H1 (cell line): ENCODE data around the gene PILRB. TPM values are rescaled to one million over a fixed set of nuclear protein-coding genes. Genes with fewer than 3 reads are reported as not detected.

Source experiments
- polyA plus RNA-seq, 7 experiments: library from polyadenylated mRNA; depleted of rRNA in 3 of 7; stranded (reverse) in 5 of 7; unstranded in 2 of 7; fragments of >200 nt in 5 of 7; fragments of 200-250 nt in 2 of 7; gene quantifications; 1 replicate in 5 of 7; 2 replicates in 1 of 7; 4 replicates in 1 of 7; pipeline versions ENCODE4 v1.2.1 to v1.2.3, GENCODE V29; 2011 to 2013; ENCODE audit warnings: missing spikeins in 2 of 7, mixed read lengths in 2 of 7
- small RNA-seq: library from polyadenylated mRNA; stranded (forward); fragments of <200 nt; extraction: miRNeasy Mini kit (QIAGEN cat#:217004); gene quantifications from one replicate; pipeline ENCODE3, GENCODE V24; 2013; ENCODE audit not compliant: insufficient read depth
- total RNA-seq: library from RNA; stranded (reverse); fragmentation: NEBNext Ultra II Directional; extraction: Animal tissue kit (Norgen Biotek cat#: 25700); gene quantifications from 2 replicates; pipeline ENCODE4 v1.2.1, GENCODE V29; 2021

The PILRB gene
- total and polyA plus RNA-seq, 2 of the 8 experiments (the other 6 are each of a cell fraction or from before 2014, with no cell fraction given): 32.2 to 49.9 TPM

Small RNA genes lying within 50 kb of the gene (small RNA-seq; reads per million reads assigned to genes)
- gene RF00019: not detected

Other genes starting within 250 kb of the PILRB start
- gene TAF6, start 238.8 kb upstream of the PILRB start, total RNA-seq: 101 and 109 TPM in 2 replicates
- gene TAF6, start 238.8 kb upstream of the PILRB start, polyA plus RNA-seq (2011; rRNA removed): 66.7 and 113 TPM in 2 replicates
- 15.3 and 15.9 TPM in 2 replicates for gene CNPY4, start 238.5 kb upstream of the PILRB start, total RNA-seq
- gene CNPY4, start 238.5 kb upstream of the PILRB start, polyA plus RNA-seq (2011; rRNA removed): 9.1 and 10.2 TPM in 2 replicates
- gene MBLAC1, start 231.2 kb upstream of the PILRB start, total RNA-seq: 1.7 TPM in 2 replicates
- 1.00 and 1.2 TPM in 2 replicates for gene MBLAC1, start 231.2 kb upstream of the PILRB start, polyA plus RNA-seq (2011; rRNA removed)
- gene LAMTOR4, start 209.2 kb upstream of the PILRB start, total RNA-seq: 153 and 161 TPM in 2 replicates
- gene LAMTOR4, start 209.2 kb upstream of the PILRB start, polyA plus RNA-seq (2011; rRNA removed): 622 and 735 TPM in 2 replicates
- gene TRAPPC14, start 199.4 kb upstream of the PILRB start, total RNA-seq: 20.2 and 22.1 TPM in 2 replicates
- gene TRAPPC14, start 199.4 kb upstream of the PILRB start, polyA plus RNA-seq (2011; rRNA removed): 11.9 and 19.6 TPM in 2 replicates
- gene GAL3ST4, start 189.5 kb upstream of the PILRB start, total RNA-seq: 5.1 and 5.3 TPM in 2 replicates
- 13.8 and 15.8 TPM in 2 replicates for gene GAL3ST4, start 189.5 kb upstream of the PILRB start, polyA plus RNA-seq (2011; rRNA removed)
- gene GPC2, start 180.7 kb upstream of the PILRB start, total RNA-seq: 44.8 and 46.8 TPM in 2 replicates
- 25.3 and 47.8 TPM in 2 replicates for gene GPC2, start 180.7 kb upstream of the PILRB start, polyA plus RNA-seq (2011; rRNA removed)
- 3.3 and 3.8 TPM in 2 replicates for gene STAG3, start 180.2 kb upstream of the PILRB start, total RNA-seq
- gene STAG3, start 180.2 kb upstream of the PILRB start, polyA plus RNA-seq (2011; rRNA removed): 1.3 and 1.9 TPM in 2 replicates
- gene PVRIG, start 138.2 kb upstream of the PILRB start, total RNA-seq: not detected in 2 replicates
- gene PVRIG, start 138.2 kb upstream of the PILRB start, polyA plus RNA-seq (2011; rRNA removed): 0.15 TPM in 1 of 2 replicates, not detected in the other
- not detected in 2 replicates for gene SPDYE3, start 50.4 kb upstream of the PILRB start, total RNA-seq
- not detected in 2 replicates for gene SPDYE3, start 50.4 kb upstream of the PILRB start, polyA plus RNA-seq (2011; rRNA removed)
- gene PILRA, start 15.4 kb downstream of the PILRB start, total RNA-seq: 7.3 and 7.6 TPM in 2 replicates
- 10.6 and 14.6 TPM in 2 replicates for gene PILRA, start 15.4 kb downstream of the PILRB start, polyA plus RNA-seq (2011; rRNA removed)
- 1.4 and 2.7 TPM in 2 replicates for gene ZCWPW1, start 70.6 kb downstream of the PILRB start, total RNA-seq
- gene ZCWPW1, start 70.6 kb downstream of the PILRB start, polyA plus RNA-seq (2011; rRNA removed): 0.51 and 0.75 TPM in 2 replicates
- 48.8 and 51.2 TPM in 2 replicates for gene MEPCE, start 71.7 kb downstream of the PILRB start, total RNA-seq
- 22.8 and 25.8 TPM in 2 replicates for gene MEPCE, start 71.7 kb downstream of the PILRB start, polyA plus RNA-seq (2011; rRNA removed)
- 53.8 and 58.2 TPM in 2 replicates for gene PPP1R35, start 78.4 kb downstream of the PILRB start, total RNA-seq
- gene PPP1R35, start 78.4 kb downstream of the PILRB start, polyA plus RNA-seq (2011; rRNA removed): 52.3 and 78.4 TPM in 2 replicates
- 0.33 TPM in 1 of 2 replicates, not detected in the other for gene SPACDR, start 106.1 kb downstream of the PILRB start, total RNA-seq
- 0.26 and 0.31 TPM in 2 replicates for gene SPACDR, start 106.1 kb downstream of the PILRB start, polyA plus RNA-seq (2011; rRNA removed)
- gene TSC22D4, start 121.1 kb downstream of the PILRB start, total RNA-seq: 20.3 and 24.1 TPM in 2 replicates
- gene TSC22D4, start 121.1 kb downstream of the PILRB start, polyA plus RNA-seq (2011; rRNA removed): 13.2 and 22.4 TPM in 2 replicates
- 4.5 and 4.6 TPM in 2 replicates for gene NYAP1, start 125.8 kb downstream of the PILRB start, total RNA-seq
- 1.9 and 5.0 TPM in 2 replicates for gene NYAP1, start 125.8 kb downstream of the PILRB start, polyA plus RNA-seq (2011; rRNA removed)
- gene AGFG2, start 181.1 kb downstream of the PILRB start, total RNA-seq: 7.6 TPM in 2 replicates
- gene AGFG2, start 181.1 kb downstream of the PILRB start, polyA plus RNA-seq (2011; rRNA removed): 11.2 and 15.9 TPM in 2 replicates
- 5.4 and 5.8 TPM in 2 replicates for gene SAP25, start 215.8 kb downstream of the PILRB start, total RNA-seq
- 3.6 and 8.2 TPM in 2 replicates for gene SAP25, start 215.8 kb downstream of the PILRB start, polyA plus RNA-seq (2011; rRNA removed)
- 34.5 and 36.6 TPM in 2 replicates for gene LRCH4, start 228.0 kb downstream of the PILRB start, total RNA-seq
- 15.5 and 36.5 TPM in 2 replicates for gene LRCH4, start 228.0 kb downstream of the PILRB start, polyA plus RNA-seq (2011; rRNA removed)
- gene FBXO24, start 228.2 kb downstream of the PILRB start, total RNA-seq: 0.35 and 0.59 TPM in 2 replicates
- gene FBXO24, start 228.2 kb downstream of the PILRB start, polyA plus RNA-seq (2011; rRNA removed): 0.57 and 0.83 TPM in 2 replicates
- 69.2 and 70.6 TPM in 2 replicates for gene PCOLCE, start 244.2 kb downstream of the PILRB start, total RNA-seq
- gene PCOLCE, start 244.2 kb downstream of the PILRB start, polyA plus RNA-seq (2011; rRNA removed): 21.5 and 46.6 TPM in 2 replicates